Gastrocnemius medialis (tissue), 4 donors: ENCODE results near the gene ALB.

ENCODE experiments used
- CTCF ChIP-seq, 5 experiments: fragments of 450-650 bp in 3 of 5; fragments of 200-600 bp in 2 of 5; sonication (generic) in 2 of 5; IDR thresholded peaks in 4 of 5; conservative IDR thresholded peaks in 1 of 5; 1 replicate in 4 of 5; 2 replicates in 1 of 5; pipeline ENCODE4 v1.5.1; 2016 to 2019; ENCODE audit warnings: antibody characterized with exemption in 5 of 5, mild to moderate bottlenecking in 3 of 5, moderate library complexity in 3 of 5
- POLR2A ChIP-seq, 2 donors: fragments of 450-650 bp; IDR thresholded peaks; one replicate each; pipeline ENCODE4 v1.6.1; 2017; ENCODE audit warnings: antibody characterized with exemption in 2 of 2, mild to moderate bottlenecking in 2 of 2, moderate library complexity in 2 of 2

- TF ChIP-seq CTCF (IDR thresholded peaks at IDR 0.05 in 4 of 5, conservative IDR thresholded peaks at IDR 0.05 in 1 of 5) (no peak), POLR2A (IDR thresholded peaks at IDR 0.05) (no peak)
Measured at GRCh38 chr4:73420615-73421014, 16.5 kb downstream of the ALB start.
